Fibroblast of lung (primary cell): ENCODE measurements around the gene PTPRH. TPM values are rescaled to one million over a fixed set of nuclear protein-coding genes. Genes with fewer than 3 reads are reported as not detected.

Source experiments
- DNase-seq, 2 donors: peaks; one replicate each; pipeline versions ENCODE4 v3.0.0 to v3.0.0-alpha.2; 2010; ENCODE audit warnings: low read depth in 2 of 2
- H2AFZ ChIP-seq: 2 replicates; pipeline ENCODE4 v1.5.1; 2012; ENCODE audit warnings: low read length, control low read depth, inconsistent platforms
- H3K27ac ChIP-seq: 2 replicates; pipeline ENCODE4 v1.5.1; 2011; ENCODE audit warnings: low read length, control low read depth; ENCODE audit not compliant: insufficient read depth
- H3K27me3 ChIP-seq: 2 replicates; pipeline ENCODE4 v1.5.1; 2011; ENCODE audit warnings: mild to moderate bottlenecking, low read length; ENCODE audit not compliant: control insufficient read depth, insufficient read depth
- H3K36me3 ChIP-seq: 2 replicates; pipeline ENCODE4 v1.5.1; 2011; ENCODE audit warnings: low read length; ENCODE audit not compliant: control insufficient read depth, insufficient read depth
- H3K4me1 ChIP-seq: 2 replicates; pipeline ENCODE4 v1.5.1; 2011; ENCODE audit warnings: low read length; ENCODE audit not compliant: control insufficient read depth, insufficient read depth; ENCODE audit errors: extremely low read depth
- H3K4me2 ChIP-seq: 2 replicates; pipeline ENCODE4 v1.5.1; 2011; ENCODE audit warnings: low read length, control low read depth; ENCODE audit not compliant: insufficient read depth; ENCODE audit errors: extremely low read depth
- H3K4me3 ChIP-seq, 4 experiments: fragments of 200-600 bp in 1 of 4; sonication (generic) in 1 of 4; replicated peaks in 1 of 4; 2 replicates each; pipeline ENCODE4 v1.5.1; 2011 to 2016; ENCODE audit warnings: low read length in 4 of 4, low read depth in 3 of 4, mild to moderate bottlenecking in 3 of 4, control low read depth in 2 of 4, inconsistent platforms in 1 of 4, mixed read lengths in 1 of 4; ENCODE audit not compliant: insufficient read depth in 1 of 4; ENCODE audit errors: control extremely low read depth in 1 of 4
- H3K79me2 ChIP-seq: 2 replicates; pipeline ENCODE4 v1.5.1; 2012; ENCODE audit warnings: mild to moderate bottlenecking, low read length, inconsistent platforms; ENCODE audit not compliant: control insufficient read depth, insufficient read depth
- H3K9ac ChIP-seq: 2 replicates; pipeline ENCODE4 v1.5.1; 2011; ENCODE audit warnings: mild to moderate bottlenecking, low read length, control low read depth; ENCODE audit not compliant: insufficient read depth
- H3K9me3 ChIP-seq: 2 replicates; pipeline ENCODE4 v1.5.1; 2012; ENCODE audit warnings: low read depth, low read length; ENCODE audit not compliant: control insufficient read depth, insufficient read depth
- H4K20me1 ChIP-seq: 2 replicates; pipeline ENCODE4 v1.5.1; 2011; ENCODE audit warnings: low read length; ENCODE audit not compliant: control insufficient read depth, insufficient read depth; ENCODE audit errors: extremely low read depth
- EZH2 ChIP-seq: IDR thresholded peaks from 2 replicates; pipeline ENCODE4 v1.5.1; 2012; ENCODE audit warnings: low read length, control low read depth, mild to moderate bottlenecking; ENCODE audit errors: missing control alignments
- polyA plus RNA-seq, 2 donors: library from polyadenylated mRNA; depleted of rRNA in 1 of 2; stranded (reverse) in 1 of 2; unstranded in 1 of 2; fragments of >200 nt; gene quantifications; 2 replicates each; pipeline ENCODE4 v1.2.1, GENCODE V29; 2011 to 2012; ENCODE audit warnings: missing spikeins in 1 of 2
- total RNA-seq: library from RNA; depleted of rRNA; stranded (reverse); fragments of >200 nt; gene quantifications from 2 replicates; pipeline ENCODE4 v1.2.1, GENCODE V29; 2014
- TF ChIP-seq, protein P1 (sequence below), 2 donors: IDR thresholded peaks in 1 of 2; conservative IDR thresholded peaks in 1 of 2; 1 replicate in 1 of 2; 2 replicates in 1 of 2; pipeline ENCODE4 v1.5.1; 2011 to 2012; ENCODE audit warnings: low read length in 2 of 2, control low read depth in 1 of 2, inconsistent platforms in 1 of 2, low read depth in 1 of 2, mild to moderate bottlenecking in 1 of 2

The PTPRH gene
- total and polyA plus RNA-seq, 2 donors (not counting 1 experiment from before 2014, with no cell fraction given) = 4.4 to 19.5 TPM

DNA sequence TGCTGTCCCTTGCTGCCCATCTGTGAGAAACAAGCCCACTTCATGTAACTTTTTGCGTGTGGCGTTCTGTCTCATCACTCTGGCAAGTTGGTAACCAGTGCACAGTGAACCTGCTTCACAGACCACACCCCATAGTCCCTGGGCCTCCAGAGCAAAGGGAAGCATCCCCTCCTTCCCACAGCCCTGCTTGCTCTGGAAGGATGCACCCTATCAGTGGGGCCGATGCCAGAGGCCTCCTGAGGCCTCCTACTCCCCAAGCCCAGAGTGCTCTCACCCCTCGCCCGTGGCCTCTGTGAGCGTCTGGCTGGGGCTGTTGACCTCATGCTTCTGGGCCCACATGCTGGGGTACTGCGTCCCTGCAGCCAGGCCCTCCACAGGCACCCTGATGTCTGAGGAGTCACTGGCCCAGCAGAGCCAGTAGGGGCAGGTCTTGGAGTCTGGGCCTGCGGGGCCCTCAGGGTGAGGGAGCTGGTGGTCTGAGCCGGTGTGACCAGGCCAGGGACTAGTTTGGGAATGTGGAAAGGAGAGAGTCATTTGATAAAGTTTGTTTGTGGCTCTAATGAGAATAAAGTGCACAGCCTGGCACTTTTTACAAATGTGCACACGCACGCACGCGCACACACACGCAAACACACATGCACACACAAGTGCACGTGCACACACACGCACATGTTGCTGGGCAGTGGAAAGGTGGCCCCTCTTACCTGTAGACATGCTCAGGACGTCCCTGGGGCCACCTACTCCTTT lies 14.2 kb upstream of the PTPRH start:
- no peak for DNase-seq

DNA sequence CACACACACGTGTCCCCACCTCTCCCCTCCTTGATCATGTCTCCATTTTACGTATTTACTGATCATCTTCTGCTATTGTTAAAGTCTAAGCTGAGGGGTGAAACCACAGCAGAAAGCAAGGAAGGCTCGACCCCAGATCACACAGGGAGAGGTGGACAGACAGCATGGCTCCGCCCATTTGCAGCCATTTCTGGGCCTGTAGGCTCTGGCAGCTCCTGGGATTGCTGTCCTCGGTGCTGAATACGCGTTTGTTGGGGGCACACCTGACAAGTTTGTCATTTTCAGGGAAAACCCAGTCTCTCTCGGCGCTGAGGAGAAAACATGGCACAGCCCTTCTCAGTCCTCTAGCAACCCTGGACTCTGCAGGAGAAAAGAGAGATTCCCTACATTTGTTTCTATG lies 11.2 kb upstream of the PTPRH start:
- no peaks in the 10 kb centered on the region for H3K79me2 ChIP-seq
- H3K4me1 ChIP-seq = peaks cover 6% of the 10 kb centered on the region
- H3K27me3 ChIP-seq = no peaks in the 10 kb centered on the region
- H3K4me3 ChIP-seq = no peak overlapping the region
- H3K9ac ChIP-seq = no peak overlapping the region
- no peaks in the 10 kb centered on the region for H4K20me1 ChIP-seq
- H3K9me3 ChIP-seq = no peaks in the 10 kb centered on the region
- no peak for DNase-seq
- H3K4me2 ChIP-seq = no peak overlapping the region
- H2AFZ ChIP-seq = no peak overlapping the region
- no peaks in the 10 kb centered on the region for H3K36me3 ChIP-seq
- no peak for TF ChIP-seq EZH2
- TF ChIP-seq, protein P1, sequence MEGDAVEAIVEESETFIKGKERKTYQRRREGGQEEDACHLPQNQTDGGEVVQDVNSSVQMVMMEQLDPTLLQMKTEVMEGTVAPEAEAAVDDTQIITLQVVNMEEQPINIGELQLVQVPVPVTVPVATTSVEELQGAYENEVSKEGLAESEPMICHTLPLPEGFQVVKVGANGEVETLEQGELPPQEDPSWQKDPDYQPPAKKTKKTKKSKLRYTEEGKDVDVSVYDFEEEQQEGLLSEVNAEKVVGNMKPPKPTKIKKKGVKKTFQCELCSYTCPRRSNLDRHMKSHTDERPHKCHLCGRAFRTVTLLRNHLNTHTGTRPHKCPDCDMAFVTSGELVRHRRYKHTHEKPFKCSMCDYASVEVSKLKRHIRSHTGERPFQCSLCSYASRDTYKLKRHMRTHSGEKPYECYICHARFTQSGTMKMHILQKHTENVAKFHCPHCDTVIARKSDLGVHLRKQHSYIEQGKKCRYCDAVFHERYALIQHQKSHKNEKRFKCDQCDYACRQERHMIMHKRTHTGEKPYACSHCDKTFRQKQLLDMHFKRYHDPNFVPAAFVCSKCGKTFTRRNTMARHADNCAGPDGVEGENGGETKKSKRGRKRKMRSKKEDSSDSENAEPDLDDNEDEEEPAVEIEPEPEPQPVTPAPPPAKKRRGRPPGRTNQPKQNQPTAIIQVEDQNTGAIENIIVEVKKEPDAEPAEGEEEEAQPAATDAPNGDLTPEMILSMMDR (conservative IDR thresholded peaks at IDR 0.05 in 1 of 2, IDR thresholded peaks at IDR 0.05 in 1 of 2; ENCODE audit: low read depth in 1 of 2, low read length in 2 of 2) = no peak
- no peak overlapping the region for H3K27ac ChIP-seq

More for the DNA sequence above, 14.2 kb upstream of the PTPRH start:
- no peaks in the 10 kb centered on the region for H3K79me2 ChIP-seq
- no peak overlapping the region for H3K9ac ChIP-seq
- no peaks in the 10 kb centered on the region for H3K9me3 ChIP-seq
- no peaks in the 10 kb centered on the region for H3K4me1 ChIP-seq
- H4K20me1 ChIP-seq = no peaks in the 10 kb centered on the region
- no peaks in the 10 kb centered on the region for H3K27me3 ChIP-seq
- no peak overlapping the region for H2AFZ ChIP-seq
- peaks cover 8% of the 10 kb centered on the region for H3K36me3 ChIP-seq
- H3K4me3 ChIP-seq = no peak overlapping the region
- no peak overlapping the region for H3K4me2 ChIP-seq
- TF ChIP-seq, protein P1 (conservative IDR thresholded peaks at IDR 0.05 in 1 of 2, IDR thresholded peaks at IDR 0.05 in 1 of 2; ENCODE audit: low read depth in 1 of 2, low read length in 2 of 2) = no peak
- TF ChIP-seq EZH2 = no peak
- no peak overlapping the region for H3K27ac ChIP-seq

DNA sequence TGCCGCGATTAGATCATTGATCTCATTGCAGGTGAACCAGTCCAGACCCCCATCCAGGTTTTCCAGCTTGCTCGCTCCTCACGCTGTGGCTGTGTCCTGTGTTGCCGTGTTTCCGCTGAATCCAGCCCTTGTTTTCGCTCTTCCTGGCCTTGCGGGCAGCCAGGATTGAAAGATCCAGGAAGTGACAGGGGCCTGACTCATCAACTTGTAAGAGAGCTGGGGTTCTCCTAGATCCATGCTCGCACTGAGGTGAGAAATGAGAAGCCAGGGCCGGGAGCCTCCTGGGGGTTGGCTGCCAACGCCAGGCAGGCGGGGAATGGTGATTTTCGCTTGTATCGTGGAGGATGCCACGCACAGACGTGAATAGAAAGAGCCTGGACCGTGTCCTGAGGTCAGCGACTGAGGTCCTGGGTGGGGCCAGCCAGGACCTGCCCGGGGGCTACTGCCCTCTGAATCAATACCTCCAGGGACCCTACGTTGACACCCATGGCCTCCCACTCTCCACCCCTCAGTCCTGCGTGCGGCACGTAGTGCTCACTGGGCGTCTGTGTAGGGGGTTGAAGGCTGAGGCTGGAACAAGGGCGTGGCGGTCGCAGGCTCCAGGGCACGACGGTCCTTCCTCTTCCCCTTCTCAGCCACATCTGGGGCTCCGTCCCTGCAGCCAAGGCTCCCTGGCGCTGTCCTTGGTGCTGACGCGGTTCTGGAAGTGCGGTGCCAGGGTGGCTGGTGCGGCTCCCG lies 7.3 kb upstream of the PTPRH start:
- H3K79me2 ChIP-seq = no peaks in the 10 kb centered on the region
- H3K27ac ChIP-seq = peak overlapping the region; percentile 86
- no peaks in the 10 kb centered on the region for H3K9me3 ChIP-seq
- H3K4me1 ChIP-seq = peaks cover 6% of the 10 kb centered on the region
- peak; percentile 99 to 100 for DNase-seq
- peak overlapping the region; percentile 42 to 71 (median 58) for H3K4me3 ChIP-seq
- no peak for TF ChIP-seq EZH2
- TF ChIP-seq, protein P1 (conservative IDR thresholded peaks at IDR 0.05 in 1 of 2, IDR thresholded peaks at IDR 0.05 in 1 of 2; ENCODE audit: low read depth in 1 of 2, low read length in 2 of 2) = peak in 1 of 2 donors; percentile 5
- peak overlapping the region; percentile 98 for H3K4me2 ChIP-seq
- peak overlapping the region; percentile 39 for H3K9ac ChIP-seq
- no peaks in the 10 kb centered on the region for H3K27me3 ChIP-seq
- H4K20me1 ChIP-seq = no peaks in the 10 kb centered on the region
- peak overlapping the region; percentile 49 for H2AFZ ChIP-seq
- no peaks in the 10 kb centered on the region for H3K36me3 ChIP-seq
